Stomach (tissue), 9 donors: Measurements from ENCODE around the gene NAB2. TPM values are rescaled to one million over a fixed set of nuclear protein-coding genes. Genes with fewer than 3 reads are reported as not detected.

ENCODE experiments used
- DNase-seq, 2 donors: peaks; one replicate each; pipeline versions ENCODE4 v3.0.0 to v3.0.0-alpha.2; 2013 to 2019
- H3K27ac ChIP-seq, 5 donors: fragments of 200-600 bp in 4 of 5; sonication (generic) in 4 of 5; one replicate each; pipeline ENCODE4 v1.5.1; 2013 to 2019; ENCODE audit warnings: mild to moderate bottlenecking in 1 of 5, moderate library complexity in 1 of 5
- H3K27me3 ChIP-seq, 3 donors: fragments of 200-600 bp; sonication (generic); one replicate each; pipeline ENCODE4 v1.5.1; 2017 to 2019; ENCODE audit warnings: mixed run types in 1 of 3
- H3K36me3 ChIP-seq, 4 donors: fragments of 200-600 bp; sonication (generic); 1 replicate in 3 of 4; 2 replicates in 1 of 4; pipeline ENCODE4 v1.5.1; 2016 to 2019
- H3K4me1 ChIP-seq, 4 donors: fragments of 200-600 bp; sonication (generic); one replicate each; pipeline ENCODE4 v1.5.1; 2016 to 2019
- H3K4me3 ChIP-seq, 4 donors: fragments of 200-600 bp; sonication (generic) in 3 of 4; one replicate each; pipeline ENCODE4 v1.5.1; 2016 to 2019; ENCODE audit warnings: mild to moderate bottlenecking in 1 of 4
- H3K9me3 ChIP-seq, 4 donors: fragments of 200-600 bp; sonication (generic); one replicate each; pipeline ENCODE4 v1.5.1; 2016 to 2019
- CTCF ChIP-seq, 7 experiments: fragments of 450-650 bp in 4 of 7; fragments of 200-600 bp in 3 of 7; sonication (generic) in 3 of 7; IDR thresholded peaks; one replicate each; pipeline ENCODE4 v1.5.1; 2016 to 2019; ENCODE audit warnings: antibody characterized with exemption in 7 of 7, control low read depth in 2 of 7, mild to moderate bottlenecking in 1 of 7
- EP300 ChIP-seq: sonication (generic); formaldehyde crosslinking; IDR thresholded peaks from one replicate; pipeline ENCODE4 v1.6.1; 2017; ENCODE audit warnings: antibody characterized with exemption
- POLR2A ChIP-seq, 4 donors: fragments of 450-650 bp; IDR thresholded peaks; one replicate each; pipeline ENCODE4 v1.6.1; 2016; ENCODE audit warnings: antibody characterized with exemption in 4 of 4, control low read depth in 2 of 4, mild to moderate bottlenecking in 1 of 4, moderate library complexity in 1 of 4
- POLR2AphosphoS5 ChIP-seq, 3 donors: sonication (generic); formaldehyde crosslinking; IDR thresholded peaks; one replicate each; pipeline ENCODE4 v1.6.1; 2016; ENCODE audit warnings: antibody characterized with exemption in 3 of 3
- WGBS, 5 donors: extraction: QIAGEN DNeasy Blood & Tissue Kit in 3 of 5; methylation state at CpG; one replicate each; pipeline versions ENCODE4 v1.1.5 to v1.1.7; 2013 to 2018; 5-methylcytosine and 5-hydroxymethylcytosine counted together
- intact Hi-C: fragments of 100-400 bp; cut with DNase I; formaldehyde crosslinking; loops from one replicate; pipeline ENCODE4 v1.15.1; 2023; ENCODE audit warnings: low total_unique reads
- polyA plus RNA-seq, 3 donors: library from polyadenylated mRNA; stranded (reverse); fragments of 200-250 nt; gene quantifications; one replicate each; pipeline ENCODE4 v1.2.3, GENCODE V29; 2013
- total RNA-seq, 5 donors: library from RNA; depleted of rRNA; stranded (reverse); fragments of >200 nt; gene quantifications; one replicate each; pipeline versions ENCODE4 v1.1.0 to v1.2.3, GENCODE V29; 2014 to 2016
- donor health status: healthy with polysubstance abuse.
- donor health status: Bipolar disorder and iron deficiency.
- donor health status: healthy.

The NAB2 gene
- total and polyA plus RNA-seq, 8 donors: 1.7 to 16.6 (median 12.1) TPM; not detected in 1

- Histone ChIP-seq H3K4me1 (peaks cover 24 to 46% (median 37%) of the 10 kb centered on the region in 4 donors), H3K9me3 (no peaks in the 10 kb centered on the region), H3K36me3 (peaks cover 21 to 79% (median 68%) of the 10 kb centered on the region in 4 donors), H3K27me3 (no peaks in the 10 kb centered on the region), H3K4me3 (no peak overlapping the region), H3K27ac (peak overlapping the region in 2 of 5 donors; percentile 94 to 96)
- intact Hi-C loops: loop anchor here (5.0 kb wide), 1 partner anchor 37 kb away; no protein-coding TSS in a partner anchor
- WGBS, 5 donors: 73 to 88% (median 84%) methylated on average over 6 of the region's 6 CpGs
- DNase-seq: no peak
- TF ChIP-seq EP300: no peak
- TF ChIP-seq POLR2AphosphoS5 (IDR thresholded peaks at IDR 0.05): no peak
- no peak for TF ChIP-seq POLR2A (IDR thresholded peaks at IDR 0.05)
- TF ChIP-seq CTCF (IDR thresholded peaks at IDR 0.05): no peak
Measured at GRCh38 chr12:57139796-57140649, 51.1 kb downstream of the NAB2 start.

- no peak overlapping the region for H3K4me3 ChIP-seq
- no peak for DNase-seq
- H3K4me1 ChIP-seq: peaks cover 29 to 46% (median 36%) of the 10 kb centered on the region in 4 donors
- WGBS, 5 donors: 84 to 93% (median 90%) methylated on average over 7 to 8 of the region's 8 CpGs
- H3K27ac ChIP-seq: peak overlapping the region in 2 of 5 donors; percentile 44 to 53
- H3K9me3 ChIP-seq: no peaks in the 10 kb centered on the region
- intact Hi-C loops: no loop called here
- peaks cover 27 to 82% (median 80%) of the 10 kb centered on the region in 4 donors for H3K36me3 ChIP-seq
- H3K27me3 ChIP-seq: no peaks in the 10 kb centered on the region
- TF ChIP-seq POLR2AphosphoS5 (IDR thresholded peaks at IDR 0.05): no peak
- no peak for TF ChIP-seq EP300
- TF ChIP-seq CTCF (IDR thresholded peaks at IDR 0.05): no peak
- TF ChIP-seq POLR2A (IDR thresholded peaks at IDR 0.05): no peak
Measured at GRCh38 chr12:57141249-57141648, 52.3 kb downstream of the NAB2 start.

GRCh38 chr12:57142121-57142520, 53.2 kb downstream of the NAB2 start:
- Histone ChIP-seq H3K9me3 (no peaks in the 10 kb centered on the region), H3K27ac (peak overlapping the region in 3 of 5 donors; percentile 17 to 53 (median 44)), H3K4me3 (no peak overlapping the region), H3K36me3 (peaks cover 27 to 90% (median 86%) of the 10 kb centered on the region in 4 donors), H3K4me1 (peaks cover 34 to 48% (median 41%) of the 10 kb centered on the region in 4 donors), H3K27me3 (no peaks in the 10 kb centered on the region)
- peak in 1 of 2 donors; percentile 50 for DNase-seq
- WGBS, 5 donors: 78 to 88% (median 79%) methylated on average over 9 of the region's 9 CpGs
- intact Hi-C loops: no loop called here
- TF ChIP-seq EP300 (no peak), CTCF (IDR thresholded peaks at IDR 0.05) (no peak), POLR2AphosphoS5 (IDR thresholded peaks at IDR 0.05) (no peak), POLR2A (IDR thresholded peaks at IDR 0.05) (no peak)

DNA sequence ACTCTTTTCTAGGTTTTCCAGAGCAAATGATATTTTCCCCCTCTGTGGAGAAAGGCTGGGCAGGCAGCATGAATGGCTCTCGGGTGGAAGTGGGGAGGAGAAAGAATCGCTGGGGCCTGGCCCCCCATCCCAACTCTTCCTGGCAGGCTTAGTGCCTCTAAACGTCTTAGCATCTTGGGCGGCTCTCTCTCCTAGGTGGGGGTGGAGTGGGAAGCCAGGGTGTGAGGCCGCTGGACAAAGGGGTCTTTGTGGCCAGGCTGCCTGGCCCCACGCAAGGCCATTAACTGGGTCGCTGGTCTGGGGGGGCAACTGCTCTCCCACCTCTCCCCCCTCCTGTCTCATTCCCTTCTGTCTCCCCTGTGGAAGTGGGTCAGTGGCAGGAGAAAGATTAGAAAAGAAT, 53.8 kb downstream of the NAB2 start:
- no peak for DNase-seq
- WGBS, 5 donors: 71 to 82% (median 79%) methylated on average over 7 of the region's 7 CpGs
- no peaks in the 10 kb centered on the region for H3K9me3 ChIP-seq
- TF ChIP-seq CTCF (IDR thresholded peaks at IDR 0.05) (no peak), POLR2A (IDR thresholded peaks at IDR 0.05) (no peak), EP300 (no peak), POLR2AphosphoS5 (IDR thresholded peaks at IDR 0.05) (no peak)
- H3K27ac ChIP-seq: peak overlapping the region in 4 of 5 donors; percentile 14 to 53 (median 34)
- H3K4me1 ChIP-seq: peaks cover 39 to 48% (median 44%) of the 10 kb centered on the region in 4 donors
- H3K27me3 ChIP-seq: no peaks in the 10 kb centered on the region
- H3K4me3 ChIP-seq: no peak overlapping the region
- H3K36me3 ChIP-seq: peaks cover 27 to 94% (median 86%) of the 10 kb centered on the region in 4 donors
- intact Hi-C loops: no loop called here
